ENCODE results near the gene STRIP2.
"Not testable (repeated sequence)": the region's sequence is repeated elsewhere in the genome, so short reads cannot be mapped to it uniquely, and the experiment has no call there.

The STRIP2 gene

DNA sequence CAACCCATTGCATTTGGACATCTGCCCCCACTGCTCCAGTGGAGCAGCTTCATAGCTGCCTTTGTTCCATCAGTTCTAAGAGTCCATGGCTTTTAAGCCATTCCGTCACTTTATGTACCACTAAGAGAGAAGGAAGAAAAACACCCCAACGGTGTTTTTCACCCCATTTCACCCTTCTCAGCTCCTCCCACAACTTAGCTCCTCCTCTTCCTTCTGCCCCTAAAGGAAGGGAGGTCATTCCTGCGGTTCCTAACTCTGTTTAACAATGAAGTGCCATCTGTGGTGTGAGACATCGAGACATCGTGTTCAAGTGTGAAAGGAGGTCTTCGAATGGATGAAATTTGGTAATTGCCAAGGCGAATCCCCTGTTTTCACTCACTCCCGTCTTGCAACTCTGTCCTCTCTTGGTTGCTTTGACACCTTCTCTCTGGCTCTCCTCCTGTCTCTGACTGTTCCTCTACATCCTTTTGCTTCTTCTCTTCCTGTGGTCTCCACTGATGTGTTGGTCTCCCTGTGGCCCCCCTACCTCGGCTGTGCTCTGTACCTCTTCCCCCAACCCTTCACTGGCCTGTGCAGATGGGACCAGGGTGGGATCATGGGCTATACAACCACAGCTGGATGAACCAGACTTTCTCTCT, 91.1 kb downstream of the STRIP2 start:
- H3K4me3 ChIP-seq (replicated peaks; ENCODE audit: low read depth, low read length) = no peak overlapping the region
- TF ChIP-seq, protein P1, sequence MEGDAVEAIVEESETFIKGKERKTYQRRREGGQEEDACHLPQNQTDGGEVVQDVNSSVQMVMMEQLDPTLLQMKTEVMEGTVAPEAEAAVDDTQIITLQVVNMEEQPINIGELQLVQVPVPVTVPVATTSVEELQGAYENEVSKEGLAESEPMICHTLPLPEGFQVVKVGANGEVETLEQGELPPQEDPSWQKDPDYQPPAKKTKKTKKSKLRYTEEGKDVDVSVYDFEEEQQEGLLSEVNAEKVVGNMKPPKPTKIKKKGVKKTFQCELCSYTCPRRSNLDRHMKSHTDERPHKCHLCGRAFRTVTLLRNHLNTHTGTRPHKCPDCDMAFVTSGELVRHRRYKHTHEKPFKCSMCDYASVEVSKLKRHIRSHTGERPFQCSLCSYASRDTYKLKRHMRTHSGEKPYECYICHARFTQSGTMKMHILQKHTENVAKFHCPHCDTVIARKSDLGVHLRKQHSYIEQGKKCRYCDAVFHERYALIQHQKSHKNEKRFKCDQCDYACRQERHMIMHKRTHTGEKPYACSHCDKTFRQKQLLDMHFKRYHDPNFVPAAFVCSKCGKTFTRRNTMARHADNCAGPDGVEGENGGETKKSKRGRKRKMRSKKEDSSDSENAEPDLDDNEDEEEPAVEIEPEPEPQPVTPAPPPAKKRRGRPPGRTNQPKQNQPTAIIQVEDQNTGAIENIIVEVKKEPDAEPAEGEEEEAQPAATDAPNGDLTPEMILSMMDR (IDR thresholded peaks at IDR 0.05; ENCODE audit: low read length, missing control alignments) = no peak

DNA sequence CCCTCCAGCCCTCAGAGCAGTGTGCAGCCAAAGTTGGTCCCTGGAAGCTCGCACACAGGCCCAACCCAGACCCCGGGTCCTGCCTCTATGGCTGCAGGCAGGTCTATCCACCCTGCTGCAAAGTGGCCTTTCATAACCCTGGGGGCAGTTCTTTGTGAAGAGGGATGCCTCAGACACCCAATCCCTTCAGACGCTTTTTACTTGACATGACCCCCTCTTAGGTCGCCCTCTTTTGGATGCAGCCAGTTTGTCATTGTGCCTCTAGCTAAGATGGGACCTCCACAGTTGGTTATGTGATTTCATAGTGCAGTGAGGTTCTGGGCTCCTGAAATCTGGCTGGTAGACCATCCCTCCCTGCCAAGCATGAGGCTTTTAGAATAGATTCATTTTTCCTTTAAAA, 95.4 kb downstream of the STRIP2 start:
- TF ChIP-seq, protein P1 (IDR thresholded peaks at IDR 0.05; ENCODE audit: low read length, missing control alignments) = no peak
- no peak for DNase-seq (ENCODE audit: low read depth)
- no peak overlapping the region for H3K4me3 ChIP-seq (replicated peaks; ENCODE audit: low read depth, low read length)

More for the DNA sequence above, 91.1 kb downstream of the STRIP2 start:
- DNase-seq (ENCODE audit: low read depth) = no peak

DNA sequence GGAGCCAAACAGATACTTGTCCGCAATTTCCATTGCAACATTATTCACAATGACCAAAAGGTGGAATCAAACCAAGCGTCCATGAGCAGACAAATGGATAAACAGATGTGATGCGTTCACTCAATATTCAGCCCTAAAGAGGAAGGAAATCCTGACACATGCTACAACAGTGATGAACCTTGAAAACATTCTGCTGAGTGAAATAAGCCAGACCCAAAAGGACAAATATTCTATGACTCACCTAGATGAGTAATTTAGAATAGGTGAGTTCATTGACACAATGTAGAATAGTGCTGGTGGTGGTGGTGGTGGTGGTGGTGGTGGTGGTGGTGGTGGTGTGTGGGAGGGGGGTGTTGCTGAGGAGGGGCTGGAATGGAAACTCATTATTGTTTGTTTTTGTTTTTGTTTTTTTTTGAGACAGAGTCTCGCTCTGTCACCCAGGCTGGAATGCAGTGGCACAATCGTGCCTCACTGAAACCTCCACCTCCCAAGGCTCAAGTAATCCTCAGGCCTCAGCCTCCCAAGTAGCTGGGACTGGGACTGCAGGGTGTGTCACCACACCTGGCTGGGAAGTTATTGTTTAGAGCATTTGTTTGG, 96.7 kb downstream of the STRIP2 start:
- DNase-seq (ENCODE audit: low read depth) = peak; percentile 66
- no peak overlapping the region for H3K4me3 ChIP-seq (replicated peaks; ENCODE audit: low read depth, low read length)
- TF ChIP-seq, protein P1 (IDR thresholded peaks at IDR 0.05; ENCODE audit: low read length, missing control alignments) = no peak

DNA sequence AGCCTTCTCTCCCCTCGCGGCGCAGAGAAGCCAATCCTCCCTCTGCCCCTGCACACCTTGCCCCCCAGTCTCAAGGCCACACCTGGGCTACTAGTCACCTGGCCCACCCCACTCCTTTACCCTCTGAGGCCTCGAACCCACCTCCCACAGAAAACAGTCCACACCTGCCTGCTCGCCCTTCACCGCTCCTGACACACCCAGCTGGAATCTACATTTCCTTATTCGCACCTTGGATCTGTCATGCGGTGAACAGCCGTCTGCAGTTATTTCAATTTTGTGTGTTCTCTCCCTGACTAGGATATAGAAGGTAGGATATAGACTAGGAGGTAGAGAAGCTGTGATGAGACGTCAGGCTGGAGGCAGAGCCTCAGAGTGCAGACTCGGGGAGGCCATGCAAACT, 97.5 kb downstream of the STRIP2 start:
- TF ChIP-seq, protein P1 (IDR thresholded peaks at IDR 0.05; ENCODE audit: low read length, missing control alignments) = no peak
- no peak for DNase-seq (ENCODE audit: low read depth)

DNA sequence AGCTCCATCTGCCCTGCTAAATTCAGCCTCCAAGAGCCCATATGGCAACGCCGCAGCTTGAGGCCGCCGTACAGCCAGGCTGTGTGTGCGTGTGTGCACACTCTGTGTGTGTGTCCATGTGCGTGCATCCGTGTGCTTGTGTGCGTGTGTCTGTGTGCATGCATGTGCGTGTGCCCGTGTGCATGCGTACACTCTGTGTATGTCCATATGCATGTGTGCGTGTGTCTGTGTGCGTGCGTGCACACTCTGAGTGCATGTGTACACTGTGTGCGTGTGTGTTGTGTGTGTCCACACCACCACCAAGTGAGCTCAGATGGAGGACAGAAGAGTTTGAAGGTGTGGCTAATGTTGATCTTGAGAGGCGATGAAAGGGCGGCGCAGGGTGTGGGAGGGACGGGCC, 98.1 kb downstream of the STRIP2 start:
- no peak overlapping the region for H3K4me3 ChIP-seq (replicated peaks; ENCODE audit: low read depth, low read length)
- DNase-seq (ENCODE audit: low read depth) = no peak
- TF ChIP-seq, protein P1 (IDR thresholded peaks at IDR 0.05; ENCODE audit: low read length, missing control alignments) = no peak

More for the DNA sequence above, 97.5 kb downstream of the STRIP2 start:
- H3K4me3 ChIP-seq (replicated peaks; ENCODE audit: low read depth, low read length) = no peak overlapping the region

DNA sequence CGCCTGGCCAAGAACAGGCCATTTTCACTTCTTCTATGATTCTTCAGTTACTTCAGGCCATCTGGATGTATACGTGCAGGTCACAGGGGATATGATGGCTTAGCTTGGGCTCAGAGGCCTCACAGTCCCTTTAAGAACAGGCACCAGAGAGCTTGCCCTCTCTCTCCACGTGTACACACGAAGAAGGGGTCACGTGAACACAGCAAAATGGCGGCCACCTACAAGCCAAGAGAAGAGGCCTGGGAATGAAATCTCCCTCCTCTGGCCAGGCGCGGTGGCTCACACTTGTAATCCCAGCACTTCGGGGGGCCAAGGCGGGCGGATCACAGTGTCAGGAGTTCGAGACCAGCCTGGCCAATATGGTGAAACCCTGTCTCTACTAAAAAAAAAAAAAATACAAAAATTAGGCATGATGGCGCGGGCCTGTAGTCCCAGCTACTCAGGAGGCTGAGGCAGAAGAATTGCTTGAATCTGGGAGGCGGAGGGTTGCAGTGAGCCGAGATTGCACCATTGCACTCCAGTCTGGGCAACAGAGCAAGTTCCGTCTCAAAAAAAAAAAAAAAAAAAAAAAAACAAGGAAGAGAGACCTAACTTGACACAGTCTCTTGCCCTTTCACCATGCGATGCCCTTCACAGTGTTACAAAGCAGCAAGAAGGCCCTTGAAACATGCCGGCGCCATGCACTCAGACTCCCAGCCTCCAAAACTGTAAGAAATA, 100.5 kb downstream of the STRIP2 start:
- H3K4me3 ChIP-seq (replicated peaks; ENCODE audit: low read depth, low read length); DNase-seq (ENCODE audit: low read depth): not testable (repeated sequence)

DNA sequence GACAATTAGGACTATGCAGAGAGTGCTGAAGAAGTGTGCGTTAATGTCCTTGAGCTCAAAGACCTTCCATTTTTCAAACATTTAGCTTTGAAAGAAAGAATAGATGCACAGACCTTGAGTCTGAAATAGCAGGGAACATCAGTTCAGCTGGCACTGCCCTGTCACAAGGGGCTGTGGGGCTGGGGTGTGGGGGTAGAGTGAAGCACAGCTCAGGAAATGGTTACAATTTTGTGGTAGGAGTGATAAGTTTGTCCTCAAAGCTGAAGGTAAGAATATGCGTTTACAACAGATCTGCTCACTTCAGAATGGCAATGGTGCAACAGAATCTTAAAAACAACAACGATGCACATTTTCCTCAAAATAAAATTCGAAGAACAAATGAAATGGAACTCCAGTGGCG, 101.7 kb downstream of the STRIP2 start:
- no peak for DNase-seq (ENCODE audit: low read depth)
- TF ChIP-seq, protein P1 (IDR thresholded peaks at IDR 0.05; ENCODE audit: low read length, missing control alignments) = no peak

More for the DNA sequence above, 101.7 kb downstream of the STRIP2 start:
- H3K4me3 ChIP-seq (replicated peaks; ENCODE audit: low read depth, low read length) = no peak overlapping the region
